ENCODE results near the gene MITF.

Gene MITF

GRCh38 chr3:69698728-69699127, 40.5 kb upstream of the MITF start:
- H3K27me3 ChIP-seq (ENCODE audit: insufficient read depth, poor library complexity, severe bottlenecking), result no peaks in the 10 kb centered on the region
- TF ChIP-seq, protein P1, sequence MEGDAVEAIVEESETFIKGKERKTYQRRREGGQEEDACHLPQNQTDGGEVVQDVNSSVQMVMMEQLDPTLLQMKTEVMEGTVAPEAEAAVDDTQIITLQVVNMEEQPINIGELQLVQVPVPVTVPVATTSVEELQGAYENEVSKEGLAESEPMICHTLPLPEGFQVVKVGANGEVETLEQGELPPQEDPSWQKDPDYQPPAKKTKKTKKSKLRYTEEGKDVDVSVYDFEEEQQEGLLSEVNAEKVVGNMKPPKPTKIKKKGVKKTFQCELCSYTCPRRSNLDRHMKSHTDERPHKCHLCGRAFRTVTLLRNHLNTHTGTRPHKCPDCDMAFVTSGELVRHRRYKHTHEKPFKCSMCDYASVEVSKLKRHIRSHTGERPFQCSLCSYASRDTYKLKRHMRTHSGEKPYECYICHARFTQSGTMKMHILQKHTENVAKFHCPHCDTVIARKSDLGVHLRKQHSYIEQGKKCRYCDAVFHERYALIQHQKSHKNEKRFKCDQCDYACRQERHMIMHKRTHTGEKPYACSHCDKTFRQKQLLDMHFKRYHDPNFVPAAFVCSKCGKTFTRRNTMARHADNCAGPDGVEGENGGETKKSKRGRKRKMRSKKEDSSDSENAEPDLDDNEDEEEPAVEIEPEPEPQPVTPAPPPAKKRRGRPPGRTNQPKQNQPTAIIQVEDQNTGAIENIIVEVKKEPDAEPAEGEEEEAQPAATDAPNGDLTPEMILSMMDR (IDR thresholded peaks at IDR 0.05; ENCODE audit: insufficient read depth, low read length), result no peak
- no peak for TF ChIP-seq REST (IDR thresholded peaks at IDR 0.05; ENCODE audit: insufficient replicate concordance, low read depth)
- no peak for TF ChIP-seq POLR2AphosphoS5 (IDR thresholded peaks at IDR 0.05; ENCODE audit: low read depth)
- TF ChIP-seq SPI1 (IDR thresholded peaks at IDR 0.05; ENCODE audit: borderline replicate concordance, low read depth), result no peak
- no peak for TF ChIP-seq GABPA (IDR thresholded peaks at IDR 0.05; ENCODE audit: low read depth)
- DNase-seq (ENCODE audit: low read depth in 1 of 2, low spot score in 1 of 2), result no peak
- no peak overlapping the region for H3K27ac ChIP-seq (replicated peaks)
- H3K4me3 ChIP-seq (replicated peaks; ENCODE audit: insufficient read depth, low read length), result no peak overlapping the region

DNA sequence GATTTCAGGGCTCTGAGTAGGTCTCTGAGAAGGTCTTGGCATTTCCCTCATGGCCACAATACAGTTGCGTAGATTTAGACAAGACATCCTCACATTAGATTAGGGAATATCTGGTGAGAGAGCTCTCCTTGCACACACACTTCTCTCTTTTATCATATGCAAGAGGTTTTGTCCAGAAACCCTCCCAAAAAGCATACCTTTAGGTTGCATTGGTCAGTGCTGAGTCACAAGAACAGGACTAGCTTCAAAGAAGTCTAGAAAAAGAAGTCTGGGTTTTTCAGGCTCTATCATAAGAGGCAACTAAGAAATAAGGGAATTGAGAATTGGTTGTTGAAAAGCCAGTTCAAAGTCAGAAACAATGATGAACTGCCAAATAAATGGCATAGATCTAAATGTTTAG, 40.1 kb upstream of the MITF start:
- no peak overlapping the region for H3K27ac ChIP-seq (replicated peaks)
- no peak for DNase-seq (ENCODE audit: low read depth in 1 of 2, low spot score in 1 of 2)
- no peak overlapping the region for H3K4me3 ChIP-seq (replicated peaks; ENCODE audit: insufficient read depth, low read length)
- no peak for TF ChIP-seq REST (IDR thresholded peaks at IDR 0.05; ENCODE audit: insufficient replicate concordance, low read depth)
- no peak for TF ChIP-seq SPI1 (IDR thresholded peaks at IDR 0.05; ENCODE audit: borderline replicate concordance, low read depth)
- TF ChIP-seq, protein P1 (IDR thresholded peaks at IDR 0.05; ENCODE audit: insufficient read depth, low read length), result no peak
- TF ChIP-seq GABPA (IDR thresholded peaks at IDR 0.05; ENCODE audit: low read depth), result no peak
- no peak for TF ChIP-seq POLR2AphosphoS5 (IDR thresholded peaks at IDR 0.05; ENCODE audit: low read depth)
- no peaks in the 10 kb centered on the region for H3K27me3 ChIP-seq (ENCODE audit: insufficient read depth, poor library complexity, severe bottlenecking)

GRCh38 chr3:69700949-69701348, 38.3 kb upstream of the MITF start:
- no peak for DNase-seq (ENCODE audit: low read depth in 1 of 2, low spot score in 1 of 2)

More at GRCh38 chr3:69700949-69701348, 38.3 kb upstream of the MITF start:
- Histone ChIP-seq H3K27me3 (ENCODE audit: insufficient read depth, poor library complexity, severe bottlenecking) (no peaks in the 10 kb centered on the region), H3K27ac (replicated peaks) (no peak overlapping the region), H3K4me3 (replicated peaks; ENCODE audit: insufficient read depth, low read length) (no peak overlapping the region)
- TF ChIP-seq GABPA (IDR thresholded peaks at IDR 0.05; ENCODE audit: low read depth) (no peak), SPI1 (IDR thresholded peaks at IDR 0.05; ENCODE audit: borderline replicate concordance, low read depth) (no peak), REST (IDR thresholded peaks at IDR 0.05; ENCODE audit: insufficient replicate concordance, low read depth) (no peak), POLR2AphosphoS5 (IDR thresholded peaks at IDR 0.05; ENCODE audit: low read depth) (no peak)
